ENCODE results near the gene LIX1. TPM values are rescaled to one million over a fixed set of nuclear protein-coding genes. Genes with fewer than 3 reads are reported as not detected.

LIX1 gene
- total and polyA plus RNA-seq, 5 donors from 2014 or later, result not detected

DNA sequence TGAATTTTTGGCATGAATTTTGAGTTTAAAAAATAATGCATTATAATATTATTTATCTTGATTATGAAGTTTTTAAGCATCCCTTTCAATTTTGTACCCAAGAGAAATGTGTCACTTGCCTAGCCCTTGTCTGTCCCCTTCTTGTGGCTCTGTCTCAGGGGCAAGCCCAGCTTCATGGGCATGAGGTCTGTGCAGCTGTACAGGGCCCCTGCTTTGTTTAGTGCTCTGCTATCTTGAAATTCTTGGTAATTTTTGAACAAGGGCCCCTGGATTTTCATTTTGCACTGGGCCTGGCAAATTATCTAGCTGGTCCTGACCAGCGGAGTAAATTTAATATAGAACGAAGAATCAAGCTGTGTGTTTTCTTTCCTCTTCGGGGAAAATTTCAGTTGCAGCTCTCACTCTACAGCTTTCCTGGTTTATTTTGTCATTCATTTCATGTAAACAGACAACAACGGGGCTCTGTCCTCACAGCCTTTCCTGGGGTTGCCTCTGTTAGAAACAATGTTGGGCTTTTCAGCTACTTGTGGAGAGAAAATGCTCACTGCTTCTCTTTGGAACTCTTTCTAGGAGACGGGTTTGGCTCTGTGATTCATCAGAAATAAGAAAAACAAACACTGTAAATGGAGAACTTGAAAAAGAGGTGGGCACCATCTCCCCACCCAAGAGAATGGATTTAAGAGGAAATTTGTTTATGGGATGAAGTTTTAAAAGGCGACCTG lies 41.1 kb downstream of the LIX1 start:
- peaks cover 4% of the 10 kb centered on the region for H3K27me3 ChIP-seq (ENCODE audit: control insufficient read depth, insufficient read depth, low read length)
- no peaks in the 10 kb centered on the region for H3K36me3 ChIP-seq (ENCODE audit: control insufficient read depth, insufficient read depth, low read length)
- H3K9me3 ChIP-seq (ENCODE audit: control insufficient read depth in 2 of 2, low read length in 2 of 2), result no peaks in the 10 kb centered on the region
- no peaks in the 10 kb centered on the region for H3K36me3 Mint-ChIP-seq
- H3K27me3 Mint-ChIP-seq, result no peaks in the 10 kb centered on the region
- H3K4me3 ChIP-seq (ENCODE audit: low read depth, low read length), result no peak overlapping the region
- DNase-seq (no peak), ATAC-seq (ENCODE audit: low read depth in 2 of 2) (no peak)
- H3K27ac Mint-ChIP-seq, result no peak overlapping the region
- peaks cover 0 to 3% (median 0%) of the 10 kb centered on the region in 7 donors for H3K9me3 Mint-ChIP-seq
- no peak overlapping the region for H3K4me3 Mint-ChIP-seq
- peaks cover 0 to 2% (median 0%) of the 10 kb centered on the region in 4 donors for H3K4me1 Mint-ChIP-seq
- H3K27ac ChIP-seq (ENCODE audit: insufficient read depth, low read length, poor library complexity, severe bottlenecking), result no peak overlapping the region
- H3K4me1 ChIP-seq (ENCODE audit: control insufficient read depth, insufficient read depth, low read length, poor library complexity, severe bottlenecking), result no peaks in the 10 kb centered on the region

DNA sequence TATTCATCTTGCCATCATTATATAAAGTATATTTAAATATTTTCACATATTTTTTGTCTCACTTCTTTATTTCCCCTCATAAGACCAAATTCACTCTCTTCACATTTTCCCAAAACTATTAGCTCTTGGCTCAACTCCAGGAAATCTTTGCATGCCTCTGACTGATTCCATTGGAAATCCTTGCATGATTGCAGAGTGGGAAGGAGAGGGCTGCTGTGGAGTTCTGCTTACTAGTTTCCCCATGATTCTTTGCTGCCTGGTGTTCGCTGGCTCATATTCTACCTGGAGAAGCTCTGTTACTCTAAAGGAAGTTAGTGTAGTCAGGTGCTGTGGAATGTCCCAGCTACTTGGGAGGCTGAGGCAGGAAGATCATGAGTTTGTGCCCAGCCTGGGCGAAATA lies 41.9 kb downstream of the LIX1 start:
- no peak for ATAC-seq (ENCODE audit: low read depth in 2 of 2)
- Histone ChIP-seq H3K4me1 (ENCODE audit: control insufficient read depth, insufficient read depth, low read length, poor library complexity, severe bottlenecking) (no peaks in the 10 kb centered on the region), H3K9me3 (ENCODE audit: control insufficient read depth in 2 of 2, low read length in 2 of 2) (no peaks in the 10 kb centered on the region), H3K36me3 (ENCODE audit: control insufficient read depth, insufficient read depth, low read length) (no peaks in the 10 kb centered on the region), H3K4me3 (ENCODE audit: low read depth, low read length) (no peak overlapping the region), H3K27me3 (ENCODE audit: control insufficient read depth, insufficient read depth, low read length) (peaks cover 4% of the 10 kb centered on the region), H3K27ac (ENCODE audit: insufficient read depth, low read length, poor library complexity, severe bottlenecking) (no peak overlapping the region)
- Mint-ChIP-seq H3K36me3 (no peaks in the 10 kb centered on the region), H3K4me1 (peaks cover 0 to 3% (median 2%) of the 10 kb centered on the region in 4 donors), H3K9me3 (peaks cover 0 to 3% (median 0%) of the 10 kb centered on the region in 7 donors), H3K27me3 (no peaks in the 10 kb centered on the region), H3K27ac (no peak overlapping the region), H3K4me3 (no peak overlapping the region)
- DNase-seq, result no peak

DNA sequence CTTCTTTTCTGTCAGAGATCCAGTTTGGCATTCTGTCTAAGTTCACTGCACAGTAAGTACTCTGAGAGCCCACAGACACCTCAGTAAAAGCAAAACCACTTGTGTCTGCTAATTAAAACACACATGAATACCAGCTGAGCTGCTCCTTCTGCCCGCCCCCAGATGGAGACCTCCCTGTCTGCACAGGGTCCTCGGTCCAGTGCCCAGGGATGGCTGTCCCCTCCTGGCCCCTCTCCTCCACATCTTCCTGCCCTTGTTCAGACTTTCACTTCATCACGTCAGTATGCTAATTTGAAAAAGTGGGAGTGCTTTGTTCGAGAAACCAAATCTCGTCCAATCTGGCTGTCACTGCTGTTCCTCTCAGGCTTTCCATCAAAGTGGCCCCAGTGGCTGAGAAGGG lies 43.5 kb downstream of the LIX1 start:
- peak overlapping the region in 1 of 3 donors; percentile 23 for H3K27ac Mint-ChIP-seq
- no peaks in the 10 kb centered on the region for H3K4me1 ChIP-seq (ENCODE audit: control insufficient read depth, insufficient read depth, low read length, poor library complexity, severe bottlenecking)

DNA sequence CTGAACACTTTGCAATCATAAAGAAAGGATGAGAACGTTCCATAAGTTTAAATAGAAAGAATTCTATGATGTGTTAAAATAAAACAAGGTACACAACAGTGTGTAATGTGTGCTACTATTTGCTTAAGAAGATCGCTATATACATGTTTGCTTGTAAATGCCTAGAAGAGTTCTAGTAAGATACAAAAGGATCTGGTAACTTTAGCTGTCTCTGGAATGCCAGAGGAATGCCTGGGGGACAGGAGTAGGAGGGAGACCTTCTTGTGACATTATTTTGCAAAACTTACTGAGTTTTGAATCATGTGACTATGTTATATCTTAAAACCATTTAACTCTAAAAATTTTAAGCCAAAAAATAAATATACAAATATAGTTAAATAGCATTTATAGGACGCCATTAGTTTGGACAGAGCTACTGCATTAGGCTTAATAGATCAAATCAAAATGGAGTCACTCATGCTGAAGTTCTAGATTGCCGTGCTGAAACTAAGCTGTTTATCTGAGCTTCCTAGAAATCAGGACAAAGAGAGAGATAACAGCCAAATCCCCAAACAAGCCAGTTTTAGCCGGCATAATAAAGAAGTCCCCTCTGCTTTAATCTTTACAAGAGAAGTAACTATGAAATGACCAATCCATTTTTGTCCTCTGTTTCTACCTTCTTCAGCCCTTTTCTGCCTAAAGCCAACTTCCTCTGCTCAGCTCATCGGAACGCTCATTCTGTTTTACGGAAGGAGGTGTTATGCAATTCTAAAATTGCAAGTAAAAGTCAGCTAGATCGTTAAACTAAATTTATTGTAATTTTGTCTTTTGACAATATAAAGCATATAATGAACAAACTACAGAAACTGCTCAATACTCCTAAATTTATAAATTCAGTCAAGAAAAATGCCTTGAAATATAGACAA lies 44.8 kb downstream of the LIX1 start:
- Mint-ChIP-seq H3K4me1 (peaks cover 6 to 11% (median 7%) of the 10 kb centered on the region in 4 donors), H3K4me3 (no peak overlapping the region), H3K9me3 (peaks cover 0 to 3% (median 0%) of the 10 kb centered on the region in 7 donors), H3K36me3 (no peaks in the 10 kb centered on the region), H3K27ac (no peak overlapping the region), H3K27me3 (peaks cover 4% of the 10 kb centered on the region)
- H3K27ac ChIP-seq (ENCODE audit: insufficient read depth, low read length, poor library complexity, severe bottlenecking), result no peak overlapping the region
- no peaks in the 10 kb centered on the region for H3K27me3 ChIP-seq (ENCODE audit: control insufficient read depth, insufficient read depth, low read length)
- DNase-seq (no peak), ATAC-seq (ENCODE audit: low read depth in 2 of 2) (no peak)
- H3K9me3 ChIP-seq (ENCODE audit: control insufficient read depth in 2 of 2, low read length in 2 of 2), result no peaks in the 10 kb centered on the region
- no peak overlapping the region for H3K4me3 ChIP-seq (ENCODE audit: low read depth, low read length)
- H3K4me1 ChIP-seq (ENCODE audit: control insufficient read depth, insufficient read depth, low read length, poor library complexity, severe bottlenecking), result no peaks in the 10 kb centered on the region
- H3K36me3 ChIP-seq (ENCODE audit: control insufficient read depth, insufficient read depth, low read length), result no peaks in the 10 kb centered on the region

More for the DNA sequence above, 43.5 kb downstream of the LIX1 start:
- H3K27me3 ChIP-seq (ENCODE audit: control insufficient read depth, insufficient read depth, low read length), result peaks cover 2% of the 10 kb centered on the region
- Mint-ChIP-seq H3K27me3 (peaks cover 4% of the 10 kb centered on the region), H3K36me3 (no peaks in the 10 kb centered on the region), H3K4me3 (no peak overlapping the region), H3K9me3 (peaks cover 0 to 3% (median 0%) of the 10 kb centered on the region in 7 donors), H3K4me1 (peaks cover 6 to 11% (median 7%) of the 10 kb centered on the region in 4 donors)
- H3K9me3 ChIP-seq (ENCODE audit: control insufficient read depth in 2 of 2, low read length in 2 of 2), result no peaks in the 10 kb centered on the region
- no peak for ATAC-seq (ENCODE audit: low read depth in 2 of 2)
- DNase-seq, result no peak
- H3K36me3 ChIP-seq (ENCODE audit: control insufficient read depth, insufficient read depth, low read length), result no peaks in the 10 kb centered on the region
- no peak overlapping the region for H3K27ac ChIP-seq (ENCODE audit: insufficient read depth, low read length, poor library complexity, severe bottlenecking)
- no peak overlapping the region for H3K4me3 ChIP-seq (ENCODE audit: low read depth, low read length)

DNA sequence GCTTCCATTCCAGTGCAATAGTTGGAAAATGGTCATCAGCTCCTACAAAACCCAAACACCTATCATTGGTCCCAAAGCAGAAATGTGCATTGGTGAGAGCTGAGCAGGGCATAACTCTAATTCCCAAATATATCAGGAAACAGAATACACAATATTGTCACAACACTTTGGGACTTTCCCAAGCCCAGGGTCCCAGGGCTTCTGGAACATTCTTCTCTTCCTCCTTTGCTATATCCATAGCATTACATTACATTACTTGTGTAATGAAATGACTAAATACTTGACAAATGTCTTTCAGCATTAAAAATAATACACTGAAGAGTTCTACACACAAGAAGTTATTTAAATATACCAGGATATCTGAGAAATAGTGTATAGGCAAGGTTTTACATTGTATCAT lies 45.6 kb downstream of the LIX1 start:
- H3K9me3 ChIP-seq (ENCODE audit: control insufficient read depth in 2 of 2, low read length in 2 of 2), result no peaks in the 10 kb centered on the region
- no peaks in the 10 kb centered on the region for H3K4me1 ChIP-seq (ENCODE audit: control insufficient read depth, insufficient read depth, low read length, poor library complexity, severe bottlenecking)
- Mint-ChIP-seq H3K4me1 (peaks cover 6 to 11% (median 7%) of the 10 kb centered on the region in 4 donors), H3K27me3 (peaks cover 12% of the 10 kb centered on the region), H3K36me3 (no peaks in the 10 kb centered on the region), H3K9me3 (peaks cover 0 to 3% (median 0%) of the 10 kb centered on the region in 7 donors), H3K27ac (no peak overlapping the region), H3K4me3 (no peak overlapping the region)
- no peaks in the 10 kb centered on the region for H3K36me3 ChIP-seq (ENCODE audit: control insufficient read depth, insufficient read depth, low read length)
- no peak for ATAC-seq (ENCODE audit: low read depth in 2 of 2)
- H3K27ac ChIP-seq (ENCODE audit: insufficient read depth, low read length, poor library complexity, severe bottlenecking), result no peak overlapping the region
- no peaks in the 10 kb centered on the region for H3K27me3 ChIP-seq (ENCODE audit: control insufficient read depth, insufficient read depth, low read length)
- no peak overlapping the region for H3K4me3 ChIP-seq (ENCODE audit: low read depth, low read length)
- DNase-seq, result no peak

DNA sequence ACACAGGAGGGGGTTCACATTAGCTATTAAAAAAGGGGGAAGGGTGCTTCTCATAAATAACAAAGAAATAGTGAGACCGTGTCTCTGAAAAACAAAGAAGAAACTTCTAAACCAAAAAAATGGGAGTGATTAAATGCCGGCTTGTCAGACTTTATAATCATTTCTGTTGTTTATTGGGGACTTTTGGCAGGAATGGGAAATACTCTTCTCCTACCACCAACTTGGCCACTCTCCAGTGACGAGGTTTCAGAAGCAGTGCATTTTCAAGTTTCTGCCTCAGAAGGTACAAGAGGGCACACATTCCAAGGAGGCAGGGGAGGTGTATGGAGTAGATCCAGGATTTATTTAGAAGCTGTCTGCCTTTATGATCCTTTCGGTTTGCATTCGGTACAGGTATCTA lies 46.2 kb downstream of the LIX1 start:
- no peaks in the 10 kb centered on the region for H3K4me1 ChIP-seq (ENCODE audit: control insufficient read depth, insufficient read depth, low read length, poor library complexity, severe bottlenecking)
- H3K4me3 ChIP-seq (ENCODE audit: low read depth, low read length), result no peak overlapping the region
- H3K4me1 Mint-ChIP-seq, result peaks cover 6 to 11% (median 7%) of the 10 kb centered on the region in 4 donors
- no peaks in the 10 kb centered on the region for H3K36me3 ChIP-seq (ENCODE audit: control insufficient read depth, insufficient read depth, low read length)
- no peak overlapping the region for H3K27ac Mint-ChIP-seq
- no peak overlapping the region for H3K27ac ChIP-seq (ENCODE audit: insufficient read depth, low read length, poor library complexity, severe bottlenecking)
- no peak for ATAC-seq (ENCODE audit: low read depth in 2 of 2)
- no peaks in the 10 kb centered on the region for H3K27me3 ChIP-seq (ENCODE audit: control insufficient read depth, insufficient read depth, low read length)
- peaks cover 0 to 3% (median 0%) of the 10 kb centered on the region in 7 donors for H3K9me3 Mint-ChIP-seq
- no peaks in the 10 kb centered on the region for H3K36me3 Mint-ChIP-seq
- no peaks in the 10 kb centered on the region for H3K9me3 ChIP-seq (ENCODE audit: control insufficient read depth in 2 of 2, low read length in 2 of 2)
- H3K27me3 Mint-ChIP-seq, result peaks cover 13% of the 10 kb centered on the region
- no peak for DNase-seq
- no peak overlapping the region for H3K4me3 Mint-ChIP-seq

DNA sequence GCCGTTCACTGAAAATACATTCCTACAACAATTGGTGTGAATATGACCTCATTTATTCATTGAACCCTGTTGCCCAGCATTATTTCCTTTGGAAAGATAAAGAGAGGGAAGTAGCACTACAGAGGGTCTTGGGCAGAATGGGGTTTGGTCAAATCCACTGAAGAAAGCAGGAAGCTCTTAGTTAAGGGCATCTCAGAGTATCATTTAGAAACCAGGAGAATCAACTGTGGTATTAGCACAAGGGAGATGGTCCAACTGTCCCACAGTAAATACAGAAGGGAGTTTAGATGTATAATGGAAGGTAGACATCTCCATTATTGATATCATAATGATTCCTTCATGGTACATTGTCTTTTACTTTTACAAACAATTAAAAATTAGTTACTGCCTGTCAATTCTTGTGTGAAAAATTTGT lies 47.1 kb downstream of the LIX1 start:
- Mint-ChIP-seq H3K9me3 (peaks cover 0 to 3% (median 0%) of the 10 kb centered on the region in 7 donors), H3K27me3 (peaks cover 20% of the 10 kb centered on the region)

More for the DNA sequence above, 47.1 kb downstream of the LIX1 start:
- Mint-ChIP-seq H3K4me1 (peaks cover 6 to 11% (median 7%) of the 10 kb centered on the region in 4 donors), H3K27ac (no peak overlapping the region), H3K4me3 (no peak overlapping the region), H3K36me3 (no peaks in the 10 kb centered on the region)
- Histone ChIP-seq H3K4me3 (ENCODE audit: low read depth, low read length) (no peak overlapping the region), H3K27me3 (ENCODE audit: control insufficient read depth, insufficient read depth, low read length) (peaks cover 2% of the 10 kb centered on the region), H3K27ac (ENCODE audit: insufficient read depth, low read length, poor library complexity, severe bottlenecking) (no peak overlapping the region), H3K36me3 (ENCODE audit: control insufficient read depth, insufficient read depth, low read length) (no peaks in the 10 kb centered on the region), H3K4me1 (ENCODE audit: control insufficient read depth, insufficient read depth, low read length, poor library complexity, severe bottlenecking) (no peaks in the 10 kb centered on the region), H3K9me3 (ENCODE audit: control insufficient read depth in 2 of 2, low read length in 2 of 2) (no peaks in the 10 kb centered on the region)
- DNase-seq (no peak), ATAC-seq (ENCODE audit: low read depth in 2 of 2) (no peak)
